ENCODE data around the gene CD47. TPM values are rescaled to one million over a fixed set of nuclear protein-coding genes. Genes with fewer than 3 reads are reported as not detected.

CD47 gene
- polyA plus RNA-seq (ENCODE audit: insufficient read length in 10 of 10): 100 to 1,000 TPM in 1 of 10 donors, 10 to 100 TPM in 9; 64.5 to 103 (median 85.5) TPM
- long read RNA-seq, donor 1, full-length matches to known transcripts: 39 of 39 reads
- long read RNA-seq, donor 1, partial matches to known transcripts: 0 of 39 reads
- long read RNA-seq, donor 1, other reads (novel, unspliced or antisense): 0 of 39 reads
- long read RNA-seq, donor 2, full-length matches to known transcripts: 19 of 19 reads
- long read RNA-seq, donor 2, partial matches to known transcripts: 0 of 19 reads
- long read RNA-seq, donor 2, other reads (novel, unspliced or antisense): 0 of 19 reads
- long read RNA-seq, donor 3: 0 reads
- long read RNA-seq, donor 4, full-length matches to known transcripts: 26 of 35 reads
- long read RNA-seq, donor 4, partial matches to known transcripts: 9 of 35 reads
- long read RNA-seq, donor 4, other reads (novel, unspliced or antisense): 0 of 35 reads
- long read RNA-seq, donor 5, full-length matches to known transcripts: 19 of 19 reads
- long read RNA-seq, donor 5, partial matches to known transcripts: 0 of 19 reads
- long read RNA-seq, donor 5, other reads (novel, unspliced or antisense): 0 of 19 reads
- long read RNA-seq, donor 6, full-length matches to known transcripts: 27 of 34 reads
- long read RNA-seq, donor 6, partial matches to known transcripts: 7 of 34 reads
- long read RNA-seq, donor 6, other reads (novel, unspliced or antisense): 0 of 34 reads
- long read RNA-seq, donor 7, full-length matches to known transcripts: 27 of 27 reads
- long read RNA-seq, donor 7, partial matches to known transcripts: 0 of 27 reads
- long read RNA-seq, donor 7, other reads (novel, unspliced or antisense): 0 of 27 reads
- long read RNA-seq, donor 8, full-length matches to known transcripts: 22 of 22 reads
- long read RNA-seq, donor 8, partial matches to known transcripts: 0 of 22 reads
- long read RNA-seq, donor 8, other reads (novel, unspliced or antisense): 0 of 22 reads
- long read RNA-seq, donor 9: 0 reads

- peak; percentile 90 to 98 (median 96) for DNase-seq
Observed at GRCh38 chr3:108090701-108091497, at the start of gene CD47. CD47 (minus strand) TSS chr3:108091031; CDS start chr3:108090908, 123 bp downstream.

GRCh38 chr3:108137460-108137814 is 46.6 kb upstream of the CD47 start:
- no peak for DNase-seq

- no peak for DNase-seq
Observed at GRCh38 chr3:108136561-108137459, 46.0 kb upstream of the CD47 start.

DNA sequence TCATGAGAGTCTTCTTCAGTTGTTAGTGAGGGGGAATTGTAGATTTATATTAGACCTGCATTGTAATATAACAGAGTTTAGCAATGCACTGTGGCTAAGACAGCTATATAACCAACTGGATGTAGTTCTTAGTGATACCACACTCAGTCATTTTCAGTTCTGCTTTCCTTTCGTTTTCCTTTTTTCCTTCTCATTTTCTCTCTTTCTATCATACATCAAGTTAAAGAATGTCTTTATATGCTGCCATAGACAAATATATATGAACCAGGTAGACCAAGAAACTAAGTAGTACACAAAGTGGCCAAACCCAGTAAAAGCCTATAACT is 43.7 kb upstream of the CD47 start:
- DNase-seq: no peak

DNA sequence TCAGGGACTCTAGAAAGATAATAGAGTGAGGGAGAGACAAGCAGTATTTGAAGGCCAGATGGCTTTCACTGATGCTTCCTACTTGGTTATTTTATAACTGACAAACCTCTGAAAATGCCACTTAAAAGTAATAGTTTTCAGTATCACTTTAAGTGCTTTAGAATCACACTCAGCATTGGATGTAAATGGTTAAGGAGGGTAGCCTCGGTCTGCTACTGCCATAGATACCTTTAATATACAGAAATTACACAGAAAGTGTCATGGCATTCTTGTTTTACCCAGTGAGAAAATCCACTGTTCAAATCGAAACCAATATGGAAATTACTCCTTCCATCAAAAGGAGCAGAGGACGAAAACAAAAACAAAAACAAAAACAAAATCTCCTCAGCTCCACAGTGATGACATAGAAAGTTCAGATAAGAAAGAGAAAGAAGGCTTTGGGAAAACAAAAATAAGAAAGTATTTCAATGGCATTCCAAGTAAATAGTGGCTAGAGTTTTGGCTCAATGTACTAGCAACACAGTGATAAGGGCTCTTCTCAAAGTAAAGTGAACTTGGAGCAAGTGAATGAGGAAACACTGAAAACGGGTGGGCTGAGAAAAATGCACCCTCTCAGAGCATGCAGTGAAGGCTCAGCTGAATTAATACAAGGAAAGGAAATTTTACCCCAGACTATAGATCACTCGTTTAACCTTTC is 43.2 kb upstream of the CD47 start:
- DNase-seq: no peak

DNA sequence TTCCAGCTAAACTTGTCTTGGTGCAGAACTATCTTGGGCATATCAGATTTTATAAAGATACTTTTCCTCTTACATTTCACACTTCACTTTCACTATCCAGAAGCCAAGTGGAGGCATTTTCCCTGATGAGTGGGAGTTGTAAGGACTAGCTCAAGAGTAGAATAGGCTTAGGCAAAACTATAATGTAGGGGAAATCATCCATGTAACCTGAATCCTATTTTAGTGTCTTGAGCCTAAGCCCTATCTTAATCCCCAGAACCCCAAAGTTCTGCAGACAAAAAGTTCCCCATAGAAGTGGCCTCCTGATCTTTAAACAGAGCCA is 42.2 kb upstream of the CD47 start:
- no peak for DNase-seq

- no peak for DNase-seq
Observed at GRCh38 chr3:108131475-108132134, 40.8 kb upstream of the CD47 start.

DNA sequence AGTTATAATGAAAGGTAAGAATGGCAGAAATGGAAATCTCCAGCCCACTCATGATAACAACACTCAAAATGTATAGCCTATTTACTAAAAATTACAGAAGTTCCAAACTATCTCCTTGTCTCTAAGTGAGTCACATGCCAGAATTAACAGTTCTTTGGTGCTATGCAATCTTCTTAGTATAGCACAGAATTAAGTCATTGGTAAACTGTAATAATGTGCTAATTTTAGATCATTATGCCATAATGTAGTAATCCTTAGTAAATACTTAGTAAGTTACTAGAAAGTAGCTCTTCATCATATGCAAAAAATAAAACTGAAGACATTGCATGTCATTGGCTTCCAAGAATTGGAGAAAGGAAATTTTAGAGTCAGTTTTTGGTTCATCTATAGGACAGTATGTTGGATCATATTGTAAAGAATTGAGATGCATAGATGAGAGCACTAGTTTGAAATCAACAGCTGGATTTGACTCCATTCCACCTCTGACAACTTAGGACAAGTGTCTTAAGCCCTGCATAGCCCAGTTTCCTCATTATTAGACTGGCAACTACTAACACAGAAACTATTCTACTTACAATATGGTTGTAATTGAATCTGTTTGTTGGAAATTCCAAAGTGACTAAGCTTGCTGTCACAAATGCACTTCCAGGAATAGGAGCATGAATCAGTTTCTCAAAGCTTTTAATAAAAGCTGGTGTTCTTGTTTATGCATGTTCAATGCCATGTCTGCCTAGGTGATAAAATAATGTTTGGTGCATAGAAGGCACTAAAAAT is 40.1 kb upstream of the CD47 start:
- DNase-seq: peak in 2 of 3 donors; percentile 11 to 74

DNA sequence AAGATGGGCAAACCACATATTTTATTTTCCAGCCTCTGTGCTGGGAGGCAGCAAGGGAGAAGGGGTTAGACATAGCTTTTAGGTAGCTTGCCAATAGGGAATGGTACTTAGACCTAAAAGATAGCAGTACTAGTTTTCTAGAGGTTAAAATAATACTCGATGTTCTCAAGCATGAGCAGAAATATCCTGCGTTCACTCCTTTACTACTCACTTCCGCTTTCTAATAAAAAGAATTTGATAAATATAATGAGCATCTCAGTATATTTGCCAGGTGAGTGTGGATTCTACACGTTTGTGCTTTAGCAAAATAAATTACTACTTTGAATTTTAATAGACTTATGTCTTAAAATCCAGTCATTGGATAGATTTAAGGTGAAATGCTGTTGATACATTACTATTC is 39.4 kb upstream of the CD47 start:
- no peak for DNase-seq

DNA sequence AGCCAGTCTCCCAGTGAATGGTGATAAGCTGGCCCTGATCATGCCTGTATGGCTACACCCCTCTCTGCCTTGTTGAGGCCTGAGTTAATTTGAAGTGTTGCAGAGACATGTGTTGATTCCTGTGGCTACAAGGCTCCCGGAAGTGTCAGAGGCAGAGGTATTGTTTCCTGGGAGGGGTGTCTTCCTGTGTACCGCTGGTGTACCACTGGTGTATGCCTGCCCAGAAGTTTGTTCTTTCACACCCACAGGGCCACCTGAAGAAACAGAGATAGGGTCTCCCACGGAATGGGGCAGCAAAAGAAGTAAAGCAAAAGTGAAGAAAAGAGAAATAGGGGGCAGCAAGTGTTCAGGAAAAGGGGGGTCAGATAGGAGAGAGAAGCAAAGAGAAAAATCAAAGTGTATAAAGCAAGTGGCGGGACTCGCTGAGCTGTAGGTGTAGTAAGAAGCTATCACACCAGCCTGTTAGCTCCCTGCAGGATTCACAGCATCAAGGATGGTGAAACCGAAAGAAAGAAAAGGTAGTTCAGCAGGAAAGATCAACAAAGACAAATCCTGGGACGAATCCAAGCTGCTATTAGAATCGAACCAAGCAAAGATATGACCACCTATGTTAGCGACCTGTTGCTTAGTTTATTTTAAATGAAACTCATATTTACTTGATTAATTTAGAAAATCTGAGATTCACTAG is 36.6 kb upstream of the CD47 start:
- DNase-seq: no peak

DNA sequence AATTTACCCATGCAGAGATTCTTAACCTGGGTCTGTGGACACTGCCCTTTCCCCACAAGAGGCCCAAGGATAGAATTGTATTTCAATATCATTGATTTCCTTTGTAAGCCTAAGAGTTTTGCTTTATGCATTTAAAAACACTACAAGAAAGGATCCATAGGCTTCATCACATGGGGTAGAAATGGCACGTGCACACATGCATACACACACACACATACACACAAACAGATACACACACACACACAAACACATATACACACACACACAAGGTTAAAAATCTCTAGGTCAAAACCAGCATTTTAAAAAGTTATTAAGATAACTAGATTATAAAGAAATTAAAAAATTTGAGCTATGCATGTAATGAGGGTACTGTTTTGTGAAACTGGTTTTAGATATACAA is 35.5 kb upstream of the CD47 start:
- DNase-seq: no peak

GRCh38 chr3:108125550-108126071 is 34.8 kb upstream of the CD47 start:
- peak in 1 of 3 donors; percentile 17 for DNase-seq

DNA sequence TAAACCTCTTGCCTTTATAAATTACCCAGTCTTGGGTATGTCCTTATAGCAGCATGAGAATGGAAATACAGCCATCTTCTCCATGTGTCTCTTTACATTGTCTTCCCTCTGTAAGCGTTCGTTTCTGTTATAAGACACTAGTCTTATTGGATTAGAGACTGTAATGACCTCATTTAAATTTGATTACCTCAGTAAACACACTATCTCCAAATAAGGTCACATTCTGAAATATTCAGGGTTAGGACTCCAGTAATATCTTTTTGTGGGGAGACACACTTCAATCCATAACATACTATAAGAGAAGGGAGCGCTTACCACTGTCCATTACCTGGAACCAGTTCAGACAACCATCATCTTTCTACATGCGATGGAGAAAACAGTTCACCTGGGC is 34.3 kb upstream of the CD47 start:
- DNase-seq: no peak

DNA sequence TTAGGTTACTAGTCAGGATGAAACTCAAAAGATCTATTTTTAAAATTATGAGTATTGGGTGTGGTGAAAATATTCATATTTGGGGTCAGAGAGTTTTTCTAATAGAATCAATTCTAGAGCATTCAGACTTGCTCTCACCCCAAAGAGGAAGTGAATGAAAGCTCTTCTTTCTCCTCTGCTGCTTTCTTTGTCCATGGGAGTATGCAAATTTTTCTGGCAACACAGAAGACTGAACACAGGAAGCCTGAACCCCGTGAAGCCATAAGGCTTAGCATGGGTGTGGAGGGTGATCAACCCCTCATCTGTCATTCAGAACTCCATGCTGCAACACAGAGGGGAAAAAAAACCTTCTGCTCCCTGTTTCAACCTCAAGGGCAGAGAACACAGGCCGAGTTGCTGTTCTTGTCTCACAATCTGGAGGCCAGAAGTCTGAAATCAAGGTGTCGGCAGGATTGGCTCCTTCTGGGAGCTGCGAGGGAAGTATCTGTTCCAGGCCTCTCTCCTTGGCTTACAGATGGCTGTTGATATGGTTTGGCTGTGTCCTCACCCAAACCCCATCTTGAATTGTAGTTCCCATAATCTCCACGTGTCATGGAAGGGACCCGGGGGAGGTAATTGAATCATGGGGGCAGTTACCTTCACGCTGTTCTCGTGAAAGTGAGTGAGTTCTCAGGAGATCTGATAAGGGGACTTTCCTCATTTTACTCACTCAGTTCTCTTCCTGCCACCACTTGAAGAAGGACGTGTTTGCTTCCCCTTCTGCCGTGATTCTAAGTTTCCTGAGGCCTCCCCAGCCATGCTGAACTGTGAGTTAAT is 33.7 kb upstream of the CD47 start:
- DNase-seq: no peak

DNA sequence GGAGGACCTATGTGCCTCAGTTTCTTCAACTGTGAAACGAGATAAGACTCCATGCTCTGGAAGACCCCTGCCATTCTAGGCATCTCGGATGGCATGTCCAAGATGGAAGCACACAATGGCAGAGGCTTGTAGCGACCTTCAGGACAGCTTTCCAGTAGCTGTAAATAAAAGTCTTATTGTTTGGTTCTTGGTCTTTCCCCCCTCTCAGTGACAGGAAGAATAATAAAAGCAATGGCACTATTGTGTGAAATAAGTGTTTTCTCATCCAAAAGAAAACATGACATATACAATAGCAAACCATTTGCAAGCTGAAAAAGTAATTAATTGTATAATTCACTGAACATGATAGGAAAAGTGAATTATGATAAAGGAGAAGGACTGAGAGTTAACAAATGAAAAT is 32.5 kb upstream of the CD47 start:
- no peak for DNase-seq

DNA sequence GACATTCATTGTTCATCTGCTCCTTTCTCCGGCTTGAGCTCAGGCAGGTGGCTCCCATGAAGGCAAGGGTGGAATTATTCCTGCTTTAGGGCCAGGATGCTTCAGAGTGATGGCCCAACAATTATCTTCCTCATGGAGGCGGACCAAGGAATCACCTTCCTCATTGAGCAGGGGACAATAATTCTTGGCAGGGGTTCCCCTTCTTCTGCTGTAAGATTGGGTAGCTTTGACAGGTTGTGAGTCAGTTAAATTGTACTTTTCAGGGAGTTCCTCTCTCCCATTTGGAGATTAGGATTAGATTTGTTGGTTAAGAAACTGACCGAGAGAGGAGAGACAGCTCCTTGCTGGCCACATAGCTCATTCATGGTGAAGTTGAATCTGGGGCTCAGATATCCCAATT is 31.4 kb upstream of the CD47 start:
- DNase-seq: no peak

DNA sequence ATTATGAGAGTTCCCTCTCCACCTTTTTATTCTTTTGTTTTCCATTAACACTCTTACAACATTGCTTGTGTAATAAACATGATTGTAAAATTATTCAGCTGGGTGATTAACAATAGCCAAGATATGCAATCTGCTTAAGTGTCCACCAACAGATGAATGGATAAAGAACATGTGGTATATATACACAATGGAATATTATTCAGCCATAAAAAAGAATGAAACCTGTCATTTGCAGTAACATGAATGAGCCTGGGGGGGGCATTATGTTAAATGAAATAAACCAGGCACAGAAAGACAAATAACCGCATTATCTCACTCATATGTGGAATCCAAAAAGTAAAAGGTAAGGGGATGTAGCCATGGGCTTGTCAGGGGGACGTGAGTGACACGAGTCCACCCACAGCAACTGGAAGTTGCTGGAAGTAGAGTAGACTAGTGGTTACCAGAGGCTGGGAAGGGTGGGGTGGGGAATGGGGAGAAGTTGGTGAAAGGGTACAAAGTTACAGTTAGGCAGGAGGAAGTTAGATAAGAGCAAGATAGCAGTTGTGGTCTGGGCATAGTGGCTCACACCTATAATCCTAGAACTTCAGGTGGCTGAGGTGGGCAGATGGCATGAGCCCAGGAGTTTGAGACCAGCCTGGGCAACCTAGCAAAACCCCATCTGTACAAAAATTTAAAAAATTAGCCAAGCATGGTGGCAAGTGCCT is 28.7 kb upstream of the CD47 start:
- DNase-seq: no peak

Data from muscle of back (tissue), 13 donors.